HG03378 (cell line): ENCODE results near the gene SEMA3B.

Experiments
- ATAC-seq: cut with Tn5 transposase; IDR thresholded peaks from one replicate; pipeline ENCODE4 v1.9.1; 2021; ENCODE audit warnings: mild to moderate bottlenecking, moderate library complexity; ENCODE audit not compliant: unreplicated experiment

Gene SEMA3B

DNA sequence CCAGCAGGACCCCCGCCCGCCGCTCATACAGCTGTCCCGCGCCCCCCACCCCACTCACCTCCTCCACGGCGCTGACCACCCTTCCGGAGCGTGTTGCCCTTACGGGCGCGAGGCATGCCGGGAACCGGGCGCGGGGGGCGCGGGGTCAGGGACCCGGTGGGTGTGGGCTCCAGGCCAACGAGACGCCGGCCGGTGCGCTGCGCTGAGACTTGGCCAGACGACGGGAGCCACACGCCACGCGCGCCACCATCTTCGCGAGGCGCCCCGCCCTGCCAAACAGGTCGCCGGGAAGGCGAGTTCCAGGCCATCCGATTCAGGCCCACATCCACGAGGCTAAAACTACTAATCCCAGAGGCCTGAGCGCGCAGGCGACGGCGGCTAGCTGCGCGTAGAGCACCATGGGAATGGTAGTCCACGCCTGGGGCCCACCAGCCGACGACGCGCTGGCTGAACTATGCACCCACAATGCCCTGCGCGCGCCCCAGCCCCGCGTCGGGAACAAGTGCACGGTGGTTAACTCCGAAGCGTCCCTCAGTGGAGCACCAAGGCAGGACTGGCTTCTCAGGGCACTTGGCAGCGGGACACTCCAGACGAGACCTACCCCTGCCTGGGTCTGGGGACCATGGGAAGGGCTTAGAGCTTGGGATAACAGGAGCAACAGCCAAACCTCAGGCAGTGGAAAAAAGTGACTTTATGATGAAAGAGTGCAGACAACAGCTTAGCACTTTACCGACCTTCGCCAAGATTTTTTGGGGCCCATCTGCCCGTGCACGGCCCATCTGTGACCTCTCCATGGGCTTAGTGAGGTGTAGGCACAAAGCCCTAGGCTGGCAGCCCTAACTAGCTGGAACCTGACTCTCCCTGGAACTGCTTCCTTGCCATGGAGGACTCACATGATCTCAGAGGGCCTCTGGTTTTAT, 23.5 kb downstream of the SEMA3B start, which contains the start of gene IFRD2:
IFRD2 (minus strand) TSS at position 271 of the 920 bp plus-strand sequence; CDS start at position 116, 155 bp downstream.
- peak; percentile 86 for ATAC-seq

- no peak for ATAC-seq
Measured at GRCh38 chr3:50293079-50293801, 24.3 kb downstream of the SEMA3B start.

DNA sequence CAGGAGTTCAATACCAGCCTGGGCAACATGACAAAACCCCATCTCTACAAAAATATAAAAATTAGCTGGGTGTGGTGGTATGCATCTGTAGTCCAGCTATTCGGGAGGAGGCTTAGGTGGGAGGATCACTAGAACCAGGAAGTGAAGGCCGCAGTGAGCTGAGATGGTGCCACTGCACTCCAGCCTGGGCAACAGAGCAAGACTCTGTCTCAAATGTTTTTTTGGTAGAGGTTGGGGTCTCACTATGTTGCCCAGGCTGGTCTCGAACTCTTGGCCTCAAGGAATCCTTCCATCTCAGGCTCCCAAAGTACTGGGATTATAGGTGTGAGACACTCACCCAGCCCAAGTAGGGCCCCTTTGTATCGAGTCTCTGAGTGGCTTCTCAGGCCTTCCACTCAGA, 25.1 kb downstream of the SEMA3B start:
- ATAC-seq = no peak

- ATAC-seq = no peak
Measured at GRCh38 chr3:50294492-50295403, 25.8 kb downstream of the SEMA3B start.

DNA sequence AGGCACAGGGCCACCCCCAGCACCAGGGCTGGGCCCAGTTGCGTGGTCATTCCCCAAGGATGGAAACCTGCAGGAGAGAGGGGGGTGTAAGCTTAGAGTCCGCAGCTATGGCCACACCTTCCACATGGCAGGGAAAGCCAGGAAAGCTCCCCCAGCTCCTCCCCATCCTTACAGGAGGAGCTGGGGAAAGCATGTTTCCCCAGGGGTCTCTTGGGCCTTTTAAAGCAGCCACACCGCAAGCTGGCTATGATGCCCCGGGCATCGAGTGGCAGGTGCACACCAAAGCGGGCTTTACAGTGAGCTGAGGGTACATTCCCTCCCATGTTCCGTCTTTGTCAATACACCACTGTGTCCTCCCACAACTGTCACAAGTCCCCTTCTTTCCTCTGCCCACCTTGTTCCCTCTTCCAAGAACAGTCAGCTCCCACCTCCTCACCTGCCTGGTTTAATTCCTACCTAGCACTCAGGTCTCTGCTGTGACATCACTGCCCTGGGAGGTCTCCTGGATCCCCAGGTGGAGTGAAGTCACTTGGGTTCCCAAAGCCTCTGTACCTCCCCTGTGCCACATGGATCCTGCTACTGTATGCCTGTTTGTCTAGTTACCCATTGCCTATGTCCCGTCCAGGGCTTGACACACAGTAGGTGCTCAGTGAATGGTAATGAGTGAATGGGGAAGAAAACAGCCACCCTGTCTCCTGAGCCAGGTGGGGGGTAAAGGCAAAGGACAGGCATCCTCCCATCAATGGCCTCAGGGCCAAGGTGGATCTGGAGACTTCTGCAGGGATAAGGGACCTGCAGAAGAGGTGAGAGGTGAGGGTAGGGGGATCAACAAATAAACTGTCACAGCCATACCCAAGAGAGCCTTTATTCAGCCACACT, 26.8 kb downstream of the SEMA3B start:
- no peak for ATAC-seq

DNA sequence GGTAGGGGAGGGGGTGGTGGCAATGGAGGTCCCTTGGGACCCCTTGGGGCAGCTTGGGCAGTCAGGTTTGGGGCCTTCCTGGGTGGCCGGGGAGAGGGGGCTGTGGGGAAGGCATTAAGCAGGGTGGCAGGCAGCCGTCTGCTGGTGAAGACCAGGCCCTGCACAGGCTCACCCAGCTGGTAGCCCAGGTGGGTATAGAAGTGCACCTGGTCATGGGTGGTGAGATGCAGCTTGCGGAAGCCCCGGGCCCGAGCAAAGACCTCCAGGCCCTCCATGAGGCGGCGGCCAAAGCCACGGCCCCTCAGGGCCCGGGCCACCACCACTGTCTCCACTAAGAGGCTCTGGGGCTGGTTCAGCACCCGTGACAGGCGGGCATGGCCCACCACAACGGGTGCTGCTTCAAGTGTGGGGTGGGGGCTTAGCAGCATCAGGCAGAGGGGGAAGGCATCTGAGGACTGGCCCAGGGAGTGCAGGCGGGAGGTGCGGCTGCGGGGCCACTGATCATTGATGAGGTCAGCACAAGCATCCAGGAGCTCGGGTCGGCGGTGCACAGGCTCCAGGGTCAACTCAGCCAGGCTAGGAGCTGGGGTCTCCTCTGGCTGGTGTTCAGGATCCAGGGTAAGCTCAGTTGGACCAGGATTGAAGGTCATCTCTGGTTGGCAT, 27.9 kb downstream of the SEMA3B start:
- no peak for ATAC-seq

DNA sequence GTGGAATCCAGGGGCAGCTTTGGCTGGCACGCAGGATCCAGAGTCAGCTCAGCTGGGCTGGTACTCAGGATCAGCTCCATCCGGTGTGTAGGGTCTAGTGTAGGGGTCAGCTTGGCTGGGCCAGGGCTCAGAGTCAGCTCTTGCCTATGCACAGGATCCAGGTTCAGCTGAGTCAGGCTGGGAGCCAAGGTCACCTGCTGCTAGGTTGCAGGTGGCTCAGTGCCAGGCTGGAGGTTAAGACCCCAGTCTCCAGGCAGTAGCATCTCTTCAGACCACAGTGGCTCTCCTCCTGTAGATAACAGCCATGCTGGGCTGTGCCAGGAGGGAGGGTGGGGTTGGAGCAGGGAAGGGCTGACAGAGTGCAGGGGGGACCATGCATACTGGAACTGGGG, 28.4 kb downstream of the SEMA3B start:
- ATAC-seq = no peak

- no peak for ATAC-seq
Measured at GRCh38 chr3:50297896-50298725, 29.2 kb downstream of the SEMA3B start.

- peak; percentile 72 for ATAC-seq
Measured at GRCh38 chr3:50298836-50299637, 30.1 kb downstream of the SEMA3B start, which contains the start of the genes HYAL3 and NAA80. HYAL3 (minus strand) TSS chr3:50299405; CDS start chr3:50295602, 3,803 bp downstream. NAA80 (minus strand) TSS chr3:50299405; CDS start chr3:50297463, 1,942 bp downstream.

DNA sequence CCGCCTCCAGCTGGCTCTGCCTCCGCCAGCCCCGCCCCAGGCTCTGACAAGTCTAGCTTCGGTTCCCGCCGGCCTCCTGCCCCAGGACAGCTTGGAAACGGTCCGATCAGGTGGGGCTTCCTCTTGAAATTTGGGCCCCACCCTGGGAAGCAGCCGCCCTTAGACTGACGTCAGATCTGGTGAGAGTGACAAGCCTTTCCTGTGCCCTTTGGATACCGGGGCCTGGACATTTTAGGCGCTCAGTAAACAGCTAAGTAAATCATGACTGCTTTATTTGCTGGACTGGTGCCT, 30.6 kb downstream of the SEMA3B start:
- no peak for ATAC-seq

DNA sequence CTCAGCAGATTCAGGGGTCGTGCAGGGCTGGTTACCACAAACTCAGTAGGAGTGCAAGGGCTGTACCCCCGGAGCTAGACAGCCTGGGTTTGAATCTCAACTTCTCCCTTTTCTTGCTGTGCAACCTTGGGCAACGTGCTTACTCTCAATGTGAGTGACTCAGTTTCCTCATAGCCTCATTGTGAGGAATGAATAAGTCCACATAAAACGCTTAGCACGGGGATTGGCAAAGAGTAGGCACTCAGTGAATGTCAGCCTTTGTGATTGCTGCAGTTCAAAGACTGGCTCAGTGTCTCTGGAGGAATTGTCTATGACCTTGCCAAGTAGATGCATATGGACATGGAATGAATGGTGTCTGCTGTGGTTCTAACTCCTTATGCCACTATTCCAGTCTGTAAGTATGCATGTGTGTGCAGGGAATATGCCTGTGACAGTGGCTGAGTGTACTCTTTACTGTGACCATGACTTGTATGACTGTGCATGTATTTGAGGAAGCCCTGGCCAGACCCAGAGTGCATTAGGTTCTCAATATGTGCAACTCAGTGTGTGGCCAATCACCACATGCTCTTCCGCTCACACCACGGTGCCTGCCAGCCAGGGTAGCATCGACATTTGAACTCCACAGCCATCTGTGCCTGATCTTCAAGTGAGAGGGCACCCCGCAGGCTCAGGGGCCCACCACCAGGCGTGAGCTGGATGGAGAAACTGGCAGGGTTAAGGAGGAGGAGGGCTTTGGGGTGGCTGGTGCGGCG, 31.2 kb downstream of the SEMA3B start:
- ATAC-seq = no peak

DNA sequence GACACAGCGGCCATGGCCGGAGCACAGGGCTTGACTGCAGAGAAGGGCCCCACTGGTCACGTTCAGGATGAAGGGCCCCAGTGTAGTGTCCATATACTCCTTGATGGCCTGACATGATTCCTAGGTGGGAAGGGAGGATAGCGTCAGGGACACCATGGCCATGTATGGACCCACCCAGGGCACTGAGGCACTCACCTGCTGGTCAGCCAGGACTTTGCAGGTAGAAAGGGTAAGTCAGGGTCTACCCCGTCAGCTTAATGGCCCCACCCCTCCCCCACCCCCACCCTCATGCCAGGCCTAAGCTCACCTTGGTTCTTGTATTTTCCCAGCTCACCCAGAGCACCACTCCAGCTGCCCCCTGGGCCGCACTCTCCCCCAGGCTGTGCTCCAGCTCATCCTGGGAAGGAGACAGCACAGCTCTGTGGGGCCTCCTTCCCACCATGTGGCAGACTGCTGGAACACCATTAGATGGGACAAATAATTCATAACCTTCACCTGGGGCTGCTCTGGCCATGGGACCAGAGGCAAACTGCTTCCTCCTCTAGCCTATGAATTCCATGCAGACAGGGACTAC, 31.8 kb downstream of the SEMA3B start:
- no peak for ATAC-seq

DNA sequence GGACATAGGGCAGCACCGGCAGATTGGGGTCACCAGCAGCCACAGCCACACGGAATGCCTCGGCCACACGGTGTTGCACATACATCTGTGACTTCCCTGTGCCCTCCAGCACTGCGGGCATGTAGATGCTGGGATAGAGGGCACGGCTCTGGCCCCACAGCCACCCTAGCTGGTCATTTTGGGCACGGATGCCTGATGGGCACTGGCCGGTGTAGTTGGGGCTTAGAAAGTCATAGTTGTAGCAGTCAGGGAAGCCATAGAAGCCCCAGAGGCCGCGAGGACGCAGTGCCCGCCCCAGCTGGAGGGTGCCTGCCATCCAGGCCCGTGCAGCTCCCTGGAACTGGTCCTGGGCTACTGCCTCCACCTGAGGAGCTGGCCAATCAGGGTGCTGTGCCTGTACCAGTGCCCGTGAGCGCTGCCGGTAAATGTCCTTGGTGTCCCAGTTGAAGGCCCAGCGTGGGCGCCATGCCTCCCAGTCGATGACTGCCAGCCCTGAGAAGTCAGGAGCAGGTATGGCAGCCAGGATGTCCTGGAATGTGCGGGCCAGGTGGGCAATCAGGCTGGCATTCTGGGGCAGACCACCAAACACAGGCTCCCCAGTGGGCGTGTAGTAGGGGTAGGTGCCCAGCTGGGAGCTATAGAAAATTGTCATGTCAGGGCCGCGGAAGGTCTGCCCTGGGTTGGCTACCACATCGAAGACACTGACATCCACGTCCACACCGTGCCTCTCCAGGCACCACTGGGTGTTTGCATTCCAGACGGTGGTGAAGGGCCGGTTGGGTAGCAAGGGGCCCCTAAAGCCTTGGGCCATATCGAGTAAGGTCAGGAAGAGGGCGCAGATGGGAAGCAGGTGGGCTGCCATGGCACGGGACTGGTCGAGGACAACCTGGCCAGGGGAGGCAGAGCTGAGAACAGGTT, 33.4 kb downstream of the SEMA3B start:
- no peak for ATAC-seq

- no peak for ATAC-seq
Measured at GRCh38 chr3:50303013-50303815, 34.3 kb downstream of the SEMA3B start, which contains the start of gene HYAL1. HYAL1 (minus strand) TSS chr3:50303574; CDS start chr3:50302956, 618 bp downstream.

- no peak for ATAC-seq
Measured at GRCh38 chr3:50304601-50305000, 35.7 kb downstream of the SEMA3B start.
